Stimulated activated CD8-positive, alpha-beta memory T cell treated with anti-CD3 and anti-CD28 coated beads, Interleukin-15, amount 100 ng/mL, for 48 hours (primary cell): ENCODE measurements around the gene CTSV.
"Not testable (repeated sequence)": the region's sequence is repeated elsewhere in the genome, so short reads cannot be mapped to it uniquely, and the experiment has no call there.

Experiments
- DNase-seq, 2 donors: peaks; one replicate each; pipeline ENCODE4 v3.0.0-alpha.2; 2020; ENCODE audit warnings: low read depth in 2 of 2

CTSV gene

GRCh38 chr9:97041898-97042297 is 3.0 kb upstream of the CTSV start:
- no peak for DNase-seq

- DNase-seq, result no peak
Measured at GRCh38 chr9:97039514-97039860, 545 bp upstream of the CTSV start.

GRCh38 chr9:97023505-97023904 is 15.4 kb downstream of the CTSV start:
- not testable (repeated sequence) for DNase-seq

GRCh38 chr9:97013151-97014132 is 25.5 kb downstream of the CTSV start:
- DNase-seq, result peak; percentile 68 to 74

GRCh38 chr9:97012617-97013016 is 26.3 kb downstream of the CTSV start:
- peak in 1 of 2 donors; percentile 4 for DNase-seq

GRCh38 chr9:97002195-97002594 is 36.7 kb downstream of the CTSV start:
- DNase-seq, result not testable (repeated sequence)

GRCh38 chr9:97001338-97001737 is 37.6 kb downstream of the CTSV start:
- DNase-seq, result not testable (repeated sequence)

GRCh38 chr9:97000139-97000787 is 38.7 kb downstream of the CTSV start:
- not testable (repeated sequence) for DNase-seq

GRCh38 chr9:96999733-97000132 is 39.2 kb downstream of the CTSV start:
- not testable (repeated sequence) for DNase-seq

- not testable (repeated sequence) for DNase-seq
Measured at GRCh38 chr9:96997009-96997701, 41.8 kb downstream of the CTSV start.

GRCh38 chr9:96994531-96995016 is 44.4 kb downstream of the CTSV start:
- not testable (repeated sequence) for DNase-seq

- not testable (repeated sequence) for DNase-seq
Measured at GRCh38 chr9:96992303-96992702, 46.6 kb downstream of the CTSV start.

- DNase-seq, result not testable (repeated sequence)
Measured at GRCh38 chr9:96989747-96990318, 49.1 kb downstream of the CTSV start.

- DNase-seq, result not testable (repeated sequence)
Measured at GRCh38 chr9:96984887-96985286, 54.1 kb downstream of the CTSV start.

GRCh38 chr9:96984139-96984538 is 54.8 kb downstream of the CTSV start:
- DNase-seq, result not testable (repeated sequence)

- not testable (repeated sequence) for DNase-seq
Measured at GRCh38 chr9:96983496-96984122, 55.3 kb downstream of the CTSV start.
